Duodenal mucosa (tissue), 2 donors: Measurements from ENCODE around the gene LALBA.
"Not testable (repeated sequence)": the region's sequence is repeated elsewhere in the genome, so short reads cannot be mapped to it uniquely, and the experiment has no call there.

Source experiments
- H3K27ac ChIP-seq: one replicate; pipeline ENCODE4 v1.7.0; 2013; ENCODE audit warnings: low read depth, low read length
- H3K27me3 ChIP-seq, 2 donors: one replicate each; pipeline ENCODE4 v1.7.0; 2013; ENCODE audit warnings: low read length in 2 of 2, control low read depth in 1 of 2; ENCODE audit not compliant: insufficient read depth in 2 of 2, control insufficient read depth in 1 of 2
- H3K36me3 ChIP-seq, 2 donors: one replicate each; pipeline ENCODE4 v1.7.0; 2013; ENCODE audit warnings: low read length in 2 of 2, control low read depth in 1 of 2; ENCODE audit not compliant: insufficient read depth in 2 of 2, control insufficient read depth in 1 of 2
- H3K4me1 ChIP-seq, 2 donors: one replicate each; pipeline ENCODE4 v1.7.0; 2013; ENCODE audit warnings: low read length in 2 of 2, control low read depth in 1 of 2; ENCODE audit not compliant: insufficient read depth in 2 of 2, control insufficient read depth in 1 of 2
- H3K4me3 ChIP-seq, 2 donors: one replicate each; pipeline ENCODE4 v1.7.0; 2013; ENCODE audit warnings: low read length in 2 of 2, low read depth in 1 of 2
- H3K9ac ChIP-seq, 2 donors: one replicate each; pipeline ENCODE4 v1.7.0; 2013; ENCODE audit warnings: low read length in 2 of 2, low read depth in 1 of 2
- H3K9me3 ChIP-seq, 2 donors: one replicate each; pipeline ENCODE4 v1.7.0; 2013; ENCODE audit warnings: low read length in 2 of 2, control low read depth in 1 of 2; ENCODE audit not compliant: control insufficient read depth in 1 of 2

LALBA gene

DNA sequence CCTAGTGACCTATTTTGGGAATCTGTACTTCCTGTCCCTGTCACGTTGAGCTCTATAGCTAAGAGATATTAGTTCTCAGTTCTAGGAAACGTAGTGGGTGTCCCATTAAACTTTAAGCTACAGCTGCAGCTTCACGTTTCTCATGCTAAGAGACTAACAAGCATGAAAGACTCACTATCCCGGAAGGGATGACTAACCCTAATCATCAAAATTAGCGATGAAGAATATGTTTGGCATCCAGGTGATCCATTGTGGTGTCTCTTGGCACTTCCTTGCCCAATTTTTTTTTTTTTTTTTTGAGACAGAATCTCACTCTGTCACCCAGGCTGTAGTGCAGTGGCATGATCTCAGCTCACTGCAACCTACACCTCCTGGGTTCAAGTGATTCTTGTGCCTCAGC, 11.0 kb upstream of the LALBA start:
- Histone ChIP-seq H3K36me3 (no peaks in the 10 kb centered on the region), H3K27me3 (peaks cover 0 to 3% of the 10 kb centered on the region in 2 donors), H3K4me1 (no peaks in the 10 kb centered on the region), H3K9me3 (no peaks in the 10 kb centered on the region), H3K9ac (no peak overlapping the region), H3K4me3 (no peak overlapping the region), H3K27ac (no peak overlapping the region)

DNA sequence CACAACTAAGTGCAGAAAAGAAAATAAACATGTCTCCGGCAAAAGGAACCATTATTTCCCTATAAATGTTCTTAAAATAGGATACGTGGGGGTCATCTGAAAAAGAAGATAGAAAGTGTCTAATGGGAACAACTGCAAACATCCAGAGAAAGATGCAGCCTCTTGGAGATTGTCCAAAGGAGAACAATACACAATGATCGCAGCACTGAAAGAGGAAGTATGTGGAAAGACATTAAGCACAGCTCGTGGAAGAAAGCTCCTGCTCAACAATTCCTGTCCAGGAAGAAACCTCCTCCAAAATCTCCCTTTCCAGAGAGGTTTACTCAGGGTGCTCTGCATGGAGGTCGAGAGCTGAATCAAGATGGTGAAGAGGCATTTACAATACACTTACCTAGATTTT, 2.5 kb upstream of the LALBA start:
- Histone ChIP-seq H3K4me3 (no peak overlapping the region), H3K9me3 (no peaks in the 10 kb centered on the region), H3K4me1 (no peaks in the 10 kb centered on the region), H3K27ac (no peak overlapping the region), H3K9ac (no peak overlapping the region), H3K27me3 (no peaks in the 10 kb centered on the region), H3K36me3 (no peaks in the 10 kb centered on the region)

GRCh38 chr12:48567731-48568130, 2.1 kb downstream of the LALBA start:
- no peaks in the 10 kb centered on the region for H3K4me1 ChIP-seq
- H3K27me3 ChIP-seq: no peaks in the 10 kb centered on the region
- no peak overlapping the region for H3K27ac ChIP-seq
- no peak overlapping the region for H3K4me3 ChIP-seq
- no peak overlapping the region for H3K9ac ChIP-seq
- no peaks in the 10 kb centered on the region for H3K9me3 ChIP-seq
- H3K36me3 ChIP-seq: no peaks in the 10 kb centered on the region

GRCh38 chr12:48557919-48558318, 11.9 kb downstream of the LALBA start:
- no peaks in the 10 kb centered on the region for H3K36me3 ChIP-seq
- H3K27me3 ChIP-seq: no peaks in the 10 kb centered on the region
- no peaks in the 10 kb centered on the region for H3K9me3 ChIP-seq
- no peak overlapping the region for H3K4me3 ChIP-seq
- H3K4me1 ChIP-seq: no peaks in the 10 kb centered on the region
- no peak overlapping the region for H3K9ac ChIP-seq
- H3K27ac ChIP-seq: no peak overlapping the region

- Histone ChIP-seq H3K27ac (no peak overlapping the region), H3K27me3 (no peaks in the 10 kb centered on the region), H3K9ac (no peak overlapping the region), H3K4me1 (no peaks in the 10 kb centered on the region), H3K9me3 (no peaks in the 10 kb centered on the region), H3K36me3 (no peaks in the 10 kb centered on the region), H3K4me3 (no peak overlapping the region)
Measured at GRCh38 chr12:48556631-48557030, 13.2 kb downstream of the LALBA start.

DNA sequence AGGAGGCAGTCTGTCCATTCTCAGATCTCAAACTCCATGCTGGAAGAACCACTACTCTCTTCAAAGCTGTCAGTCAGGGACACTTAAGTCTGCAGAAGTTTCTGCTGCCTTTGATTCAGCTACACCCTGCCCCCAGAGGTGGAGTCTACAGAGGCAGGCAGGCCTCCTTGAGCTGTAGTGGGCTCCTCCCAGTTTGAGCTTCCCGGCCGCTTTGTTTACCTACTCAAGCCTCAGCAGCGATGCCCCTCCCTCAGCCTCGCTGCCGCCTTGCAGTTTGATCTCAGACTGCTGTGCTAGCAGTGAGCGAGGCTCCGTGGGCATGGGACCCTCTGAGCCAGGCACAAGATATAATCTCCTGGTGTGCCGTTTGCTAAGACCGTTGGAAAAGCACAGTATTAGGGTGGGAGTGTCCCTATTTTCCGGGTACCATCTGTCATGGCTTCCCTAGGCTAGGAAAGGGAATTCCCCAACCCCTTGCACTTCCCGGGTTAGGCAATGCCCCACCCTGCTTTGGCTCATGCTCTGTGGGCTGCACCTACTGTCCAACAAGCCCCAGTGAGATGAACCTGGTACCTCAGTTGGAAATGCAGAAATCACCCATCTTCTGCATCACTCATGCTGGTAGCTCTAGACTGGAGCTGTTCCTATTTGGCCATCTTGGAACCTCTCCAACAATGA, 16.0 kb downstream of the LALBA start:
- not testable (repeated sequence) for H3K4me3 ChIP-seq, H3K9me3 ChIP-seq, H3K27me3 ChIP-seq, H3K27ac ChIP-seq, H3K4me1 ChIP-seq, H3K36me3 ChIP-seq, H3K9ac ChIP-seq

DNA sequence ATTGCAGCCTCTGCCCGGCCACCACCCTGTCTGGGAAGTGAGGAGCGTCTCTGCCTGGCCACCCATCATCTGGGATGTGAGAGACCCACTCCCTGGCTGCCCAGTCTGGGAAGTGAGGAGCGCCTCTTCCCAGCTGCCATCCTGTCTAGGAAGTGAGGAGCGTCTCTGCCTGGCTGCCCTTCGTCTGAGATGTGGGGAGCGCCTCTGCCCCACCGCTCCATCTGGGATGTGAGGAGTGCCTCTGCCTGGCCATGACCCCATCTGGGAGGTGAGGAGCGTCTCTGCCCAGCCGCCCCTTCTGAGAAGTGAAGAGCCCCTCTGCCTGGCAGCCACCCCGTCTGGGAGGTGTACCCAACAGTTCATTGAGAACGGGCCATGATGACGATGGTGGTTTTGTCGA, 18.2 kb downstream of the LALBA start:
- H3K27ac ChIP-seq, H3K36me3 ChIP-seq, H3K27me3 ChIP-seq, H3K9me3 ChIP-seq, H3K9ac ChIP-seq, H3K4me3 ChIP-seq, H3K4me1 ChIP-seq: not testable (repeated sequence)

DNA sequence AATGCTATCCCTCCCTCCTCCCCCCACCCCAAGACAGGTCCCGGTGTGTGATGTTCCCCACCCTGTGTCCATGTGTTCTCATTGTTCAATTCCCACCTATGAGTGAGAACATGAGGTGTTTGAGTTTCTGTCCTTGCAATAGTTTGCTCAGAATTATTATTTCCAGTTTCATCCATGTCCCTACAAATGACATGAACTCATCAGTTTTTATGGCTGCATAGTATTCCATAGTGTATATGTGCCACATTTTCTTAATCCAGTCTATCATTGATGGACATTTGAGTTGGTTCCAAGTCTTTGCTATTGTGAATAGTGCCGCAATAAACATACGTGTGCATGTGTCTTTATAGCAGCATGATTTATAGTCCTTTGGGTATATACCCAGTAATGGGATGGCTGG, 22.8 kb downstream of the LALBA start:
- not testable (repeated sequence) for H3K4me1 ChIP-seq, H3K4me3 ChIP-seq, H3K27me3 ChIP-seq, H3K9me3 ChIP-seq, H3K9ac ChIP-seq, H3K36me3 ChIP-seq, H3K27ac ChIP-seq

- Histone ChIP-seq H3K36me3 (no peaks in the 10 kb centered on the region), H3K27ac (no peak overlapping the region), H3K27me3 (no peaks in the 10 kb centered on the region), H3K9ac (no peak overlapping the region), H3K9me3 (no peaks in the 10 kb centered on the region), H3K4me1 (no peaks in the 10 kb centered on the region), H3K4me3 (no peak overlapping the region)
Measured at GRCh38 chr12:48545833-48546469, 23.9 kb downstream of the LALBA start.

- Histone ChIP-seq H3K9me3 (no peaks in the 10 kb centered on the region), H3K4me1 (no peaks in the 10 kb centered on the region), H3K27ac (no peak overlapping the region), H3K36me3 (no peaks in the 10 kb centered on the region), H3K9ac (no peak overlapping the region), H3K27me3 (no peaks in the 10 kb centered on the region), H3K4me3 (no peak overlapping the region)
Measured at GRCh38 chr12:48542300-48542928, 27.4 kb downstream of the LALBA start.
